Subcutaneous abdominal adipose tissue (tissue), 5 donors: ENCODE measurements around the gene RNF5.
"Not testable (repeated sequence)": the region's sequence is repeated elsewhere in the genome, so short reads cannot be mapped to it uniquely, and the experiment has no call there.

Experiments used
- H3K27ac ChIP-seq: one replicate; pipeline ENCODE4 v1.7.0; 2013; ENCODE audit warnings: low read depth, mild to moderate bottlenecking, inconsistent platforms, low read length, moderate library complexity
- H3K27me3 ChIP-seq, 5 donors: one replicate each; pipeline ENCODE4 v1.7.0; 2013; ENCODE audit warnings: low read length in 5 of 5, inconsistent platforms in 1 of 5; ENCODE audit not compliant: control insufficient read depth in 5 of 5, insufficient read depth in 4 of 5
- H3K36me3 ChIP-seq, 5 donors: one replicate each; pipeline ENCODE4 v1.7.0; 2013; ENCODE audit warnings: low read length in 5 of 5; ENCODE audit not compliant: control insufficient read depth in 5 of 5, insufficient read depth in 5 of 5
- H3K4me1 ChIP-seq, 5 donors: one replicate each; pipeline ENCODE4 v1.7.0; 2013; ENCODE audit warnings: low read length in 5 of 5, mild to moderate bottlenecking in 3 of 5, moderate library complexity in 1 of 5; ENCODE audit not compliant: control insufficient read depth in 5 of 5, insufficient read depth in 5 of 5
- H3K4me3 ChIP-seq, 5 donors: one replicate each; pipeline ENCODE4 v1.7.0; 2013; ENCODE audit warnings: low read length in 5 of 5, low read depth in 1 of 5
- H3K9ac ChIP-seq, 5 donors: one replicate each; pipeline ENCODE4 v1.7.0; 2013; ENCODE audit warnings: low read length in 5 of 5, mild to moderate bottlenecking in 4 of 5, moderate library complexity in 3 of 5
- H3K9me3 ChIP-seq, 5 donors: one replicate each; pipeline ENCODE4 v1.7.0; 2013; ENCODE audit warnings: low read length in 5 of 5; ENCODE audit not compliant: control insufficient read depth in 5 of 5
- donor health status: healthy.
- donor health status: healthy.
- donor health status: healthy.
- donor health status: healthy.
- donor health status: healthy.

The RNF5 gene

GRCh38 chr6:32189069-32189741, 11.0 kb downstream of the RNF5 start:
- peaks cover 13 to 71% (median 54%) of the 10 kb centered on the region in 5 donors for H3K4me1 ChIP-seq

GRCh38 chr6:32189742-32190053, 11.5 kb downstream of the RNF5 start:
- Histone ChIP-seq H3K27ac (peak overlapping the region; percentile 97), H3K4me1 (peaks cover 13 to 73% (median 59%) of the 10 kb centered on the region in 5 donors)

More at GRCh38 chr6:32189069-32189741, 11.0 kb downstream of the RNF5 start:
- Histone ChIP-seq H3K9me3 (no peaks in the 10 kb centered on the region), H3K27me3 (no peaks in the 10 kb centered on the region), H3K9ac (peak overlapping the region; percentile 73 to 87 (median 85)), H3K27ac (peak overlapping the region; percentile 97), H3K4me3 (peak overlapping the region; percentile 35 to 76 (median 68)), H3K36me3 (peaks cover 0 to 24% (median 16%) of the 10 kb centered on the region in 5 donors)

GRCh38 chr6:32190054-32190851, 12.0 kb downstream of the RNF5 start, which contains the start of gene PBX2:
Gene PBX2, minus strand, starts transcription at chr6:32190202. Its CDS starts 287 bp downstream, at chr6:32189915.
- peak within 1 kb of the TSS; percentile 73 to 96 (median 92) for H3K9ac ChIP-seq
- H3K27ac ChIP-seq: peak within 1 kb of the TSS; percentile 97
- no peaks in the 10 kb centered on the region for H3K9me3 ChIP-seq
- no peaks in the 10 kb centered on the region for H3K27me3 ChIP-seq
- H3K4me1 ChIP-seq: peaks cover 18 to 79% (median 65%) of the 10 kb centered on the region in 5 donors
- peaks cover 0 to 22% (median 16%) of the 10 kb centered on the region in 5 donors for H3K36me3 ChIP-seq
- peak within 1 kb of the TSS; percentile 62 to 77 (median 68) for H3K4me3 ChIP-seq

More at GRCh38 chr6:32189742-32190053, 11.5 kb downstream of the RNF5 start:
- peaks cover 0 to 22% (median 16%) of the 10 kb centered on the region in 5 donors for H3K36me3 ChIP-seq
- H3K27me3 ChIP-seq: no peaks in the 10 kb centered on the region
- peak overlapping the region; percentile 73 to 87 (median 85) for H3K9ac ChIP-seq
- no peaks in the 10 kb centered on the region for H3K9me3 ChIP-seq
- peak overlapping the region; percentile 35 to 76 (median 68) for H3K4me3 ChIP-seq

GRCh38 chr6:32190911-32191677, 12.9 kb downstream of the RNF5 start:
- no peaks in the 10 kb centered on the region for H3K9me3 ChIP-seq
- peaks cover 22 to 79% (median 65%) of the 10 kb centered on the region in 5 donors for H3K4me1 ChIP-seq
- H3K27ac ChIP-seq: peak overlapping the region; percentile 97
- peaks cover 0 to under 1% (median 0%) of the 10 kb centered on the region in 5 donors for H3K27me3 ChIP-seq
- H3K36me3 ChIP-seq: peaks cover 0 to 20% (median 16%) of the 10 kb centered on the region in 5 donors
- peak overlapping the region; percentile 73 to 96 (median 92) for H3K9ac ChIP-seq
- peak overlapping the region; percentile 43 to 77 (median 67) for H3K4me3 ChIP-seq

GRCh38 chr6:32191696-32192607, 13.7 kb downstream of the RNF5 start:
- Histone ChIP-seq H3K36me3 (peaks cover 0 to 12% (median 10%) of the 10 kb centered on the region in 5 donors), H3K4me1 (peaks cover 28 to 79% (median 65%) of the 10 kb centered on the region in 5 donors), H3K27me3 (peaks cover 0 to 4% (median 0%) of the 10 kb centered on the region in 5 donors), H3K4me3 (peak overlapping the region; percentile 55 to 67 (median 58)), H3K9me3 (no peaks in the 10 kb centered on the region), H3K9ac (peak overlapping the region in 3 of 5 donors; percentile 60 to 96 (median 79)), H3K27ac (peak overlapping the region; percentile 97)

- peaks cover 30 to 79% (median 66%) of the 10 kb centered on the region in 5 donors for H3K4me1 ChIP-seq
Measured at GRCh38 chr6:32192608-32193039, 14.4 kb downstream of the RNF5 start, which contains the start of gene GPSM3. Gene GPSM3, minus strand, starts transcription at chr6:32192643. Its CDS starts 130 bp downstream, at chr6:32192513.

GRCh38 chr6:32193096-32193495, 14.9 kb downstream of the RNF5 start:
- peak overlapping the region in 1 of 5 donors; percentile 61 for H3K9ac ChIP-seq
- peak overlapping the region; percentile 97 for H3K27ac ChIP-seq
- not testable (repeated sequence) for H3K27me3 ChIP-seq, H3K9me3 ChIP-seq, H3K36me3 ChIP-seq
- peak overlapping the region in 4 of 5 donors; percentile 27 to 67 (median 49) for H3K4me3 ChIP-seq
- H3K4me1 ChIP-seq: peaks cover 30 to 76% (median 61%) of the 10 kb centered on the region in 5 donors

More at GRCh38 chr6:32192608-32193039, 14.4 kb downstream of the RNF5 start, which contains the start of gene GPSM3:
- H3K4me3 ChIP-seq: peak within 1 kb of the TSS; percentile 55 to 67 (median 66)
- peak within 1 kb of the TSS in 4 of 5 donors; percentile 60 to 96 (median 70) for H3K9ac ChIP-seq
- H3K9me3 ChIP-seq: no peaks in the 10 kb centered on the region
- H3K27me3 ChIP-seq: peaks cover 0 to 4% (median 0%) of the 10 kb centered on the region in 5 donors
- H3K36me3 ChIP-seq: peaks cover 0 to 5% (median 3%) of the 10 kb centered on the region in 5 donors
- peak within 1 kb of the TSS; percentile 97 for H3K27ac ChIP-seq

GRCh38 chr6:32194388-32194787, 16.2 kb downstream of the RNF5 start:
- Histone ChIP-seq H3K27me3 (peaks cover 0 to 4% (median 0%) of the 10 kb centered on the region in 5 donors), H3K36me3 (peaks cover 0 to 10% (median 0%) of the 10 kb centered on the region in 5 donors), H3K4me1 (peaks cover 25 to 71% (median 48%) of the 10 kb centered on the region in 5 donors), H3K4me3 (no peak overlapping the region), H3K27ac (peak overlapping the region; percentile 97), H3K9me3 (no peaks in the 10 kb centered on the region), H3K9ac (no peak overlapping the region)
